Measurements from ENCODE around the gene INHBA.

The INHBA gene

DNA sequence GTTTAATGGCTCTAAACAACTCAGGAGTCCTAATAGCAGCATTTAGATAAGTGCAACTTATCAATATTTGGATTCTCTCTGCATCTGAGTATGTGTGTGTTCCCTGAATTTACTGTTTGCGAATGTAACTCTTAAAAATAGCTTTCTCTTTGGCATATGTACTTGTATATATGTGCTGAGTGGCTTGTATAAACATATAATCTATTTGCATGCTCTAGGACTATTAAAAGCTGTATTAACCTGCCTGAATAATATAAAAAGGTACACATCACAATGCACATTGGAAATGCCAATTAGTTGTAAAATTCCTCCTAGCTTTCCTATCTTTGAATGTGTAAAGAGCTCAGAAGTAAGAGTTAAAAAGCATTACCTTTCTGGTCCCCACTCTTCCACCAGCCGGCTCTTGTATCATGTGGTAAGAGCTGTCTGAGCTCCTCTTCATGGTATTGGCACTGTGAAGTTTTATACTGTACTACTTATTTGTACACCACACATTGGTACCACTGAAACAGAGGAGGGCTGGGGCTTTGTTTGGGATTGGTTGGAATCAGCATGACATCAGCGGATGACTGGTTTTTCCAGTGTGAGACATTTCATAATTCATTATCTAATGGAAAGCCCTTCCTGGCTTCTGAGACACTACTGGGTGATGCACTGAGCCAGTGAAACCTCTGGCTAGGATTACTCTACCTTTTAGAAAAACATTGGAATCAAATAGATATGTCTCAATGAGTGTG lies at the start of gene INHBA:
Gene INHBA (minus strand): TSS at position 456 of the 737 bp plus-strand sequence. CDS start 2,716 bp downstream, outside the sequence.
- DNase-seq = peak; percentile 74

DNA sequence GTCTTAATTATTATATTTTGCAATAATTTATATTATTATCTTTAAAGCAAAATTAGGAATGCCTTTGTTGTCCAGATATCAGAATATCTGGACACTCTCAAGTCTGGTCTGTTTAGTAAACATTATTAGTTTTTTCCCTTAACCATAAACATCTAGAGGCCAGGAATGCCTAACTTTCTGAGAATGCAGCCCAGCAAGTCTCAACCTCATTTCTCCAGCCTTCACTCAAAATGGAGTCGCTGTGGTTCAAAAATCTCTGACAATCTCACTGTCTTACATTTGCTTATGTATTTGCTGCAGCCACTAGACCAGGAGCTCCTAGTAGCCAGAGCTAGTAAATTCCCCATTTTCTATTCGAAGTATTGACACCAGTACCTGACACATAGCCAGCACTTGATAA lies 49.7 kb upstream of the INHBA start:
- DNase-seq = no peak

DNA sequence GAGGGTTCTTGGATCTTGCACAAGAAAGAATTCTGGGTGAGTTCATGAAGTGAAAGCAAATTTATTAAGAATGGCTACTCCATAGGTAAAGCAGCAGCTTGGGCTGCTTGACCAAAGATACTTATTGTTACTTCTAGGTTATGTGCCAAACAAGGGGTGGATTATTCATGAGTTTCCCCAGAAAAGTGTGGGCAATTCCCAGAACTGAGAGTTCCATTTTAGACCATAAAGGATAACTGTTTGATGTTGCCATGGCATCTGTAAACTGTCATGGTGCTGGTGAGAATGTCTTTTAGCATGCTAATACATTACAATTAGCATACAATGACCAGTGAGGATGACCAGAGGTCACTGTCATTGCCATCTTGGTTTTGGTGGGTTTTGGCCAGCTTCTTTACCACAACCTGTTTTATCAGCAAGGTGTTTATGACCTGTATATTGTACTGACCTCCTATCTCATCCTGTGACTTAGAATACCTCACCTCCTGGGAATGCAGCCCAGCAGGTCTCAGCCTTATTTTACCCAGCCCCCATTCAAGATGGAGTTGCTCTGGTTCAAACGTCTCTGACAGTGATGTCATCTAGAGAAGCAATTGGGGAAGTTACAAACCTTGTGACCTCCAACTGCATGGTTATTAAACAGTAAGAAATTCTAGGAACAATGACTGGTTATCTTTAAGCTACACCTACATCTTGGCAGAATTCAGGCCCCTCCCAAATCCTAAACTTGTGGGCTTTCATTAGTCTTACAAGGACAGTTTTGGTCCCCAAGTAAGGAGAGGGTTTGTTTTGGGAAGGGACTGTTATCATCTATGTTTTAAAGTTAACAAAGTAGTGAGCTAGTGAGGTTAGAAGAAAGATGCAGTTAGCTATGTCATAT lies 48.0 kb upstream of the INHBA start:
- DNase-seq = no peak

DNA sequence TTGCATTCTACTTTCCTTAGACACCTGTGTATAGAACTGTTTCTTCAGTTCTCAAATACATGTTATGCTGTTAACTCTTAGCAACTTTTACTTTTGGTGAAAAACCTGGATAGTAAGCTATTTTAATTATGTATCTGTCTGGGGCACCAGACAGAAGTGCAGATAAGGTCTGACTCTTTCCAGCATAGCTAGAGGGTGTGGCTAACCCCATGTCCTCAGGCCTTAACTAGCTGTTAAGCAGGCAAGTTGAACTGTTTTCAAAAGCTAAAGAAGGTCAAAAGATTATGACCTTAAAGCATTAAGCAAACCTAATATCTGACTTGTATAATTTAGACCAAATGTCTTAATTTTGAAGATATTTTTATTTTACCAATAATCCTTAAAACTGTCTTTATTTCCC lies 45.1 kb upstream of the INHBA start:
- DNase-seq = no peak

DNA sequence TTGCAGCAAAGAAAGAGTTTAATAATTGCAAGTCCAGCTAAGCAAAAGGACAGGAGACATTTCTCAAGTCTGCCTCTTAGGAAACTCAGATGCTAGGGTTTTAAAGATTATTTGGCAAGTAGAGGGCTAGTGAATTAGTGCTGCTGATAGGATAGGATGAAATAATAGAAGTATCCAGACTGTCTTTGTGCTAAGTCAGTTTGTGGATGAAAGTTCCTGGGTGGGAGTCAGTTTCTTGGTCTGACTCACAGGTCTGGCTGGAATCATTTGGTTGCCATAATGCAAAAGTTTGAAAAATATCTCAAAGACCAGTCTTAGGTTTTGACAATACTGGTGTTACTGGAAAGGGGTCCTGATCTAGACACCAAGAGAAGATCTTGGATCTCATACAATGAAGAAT lies 42.6 kb upstream of the INHBA start:
- DNase-seq = no peak

DNA sequence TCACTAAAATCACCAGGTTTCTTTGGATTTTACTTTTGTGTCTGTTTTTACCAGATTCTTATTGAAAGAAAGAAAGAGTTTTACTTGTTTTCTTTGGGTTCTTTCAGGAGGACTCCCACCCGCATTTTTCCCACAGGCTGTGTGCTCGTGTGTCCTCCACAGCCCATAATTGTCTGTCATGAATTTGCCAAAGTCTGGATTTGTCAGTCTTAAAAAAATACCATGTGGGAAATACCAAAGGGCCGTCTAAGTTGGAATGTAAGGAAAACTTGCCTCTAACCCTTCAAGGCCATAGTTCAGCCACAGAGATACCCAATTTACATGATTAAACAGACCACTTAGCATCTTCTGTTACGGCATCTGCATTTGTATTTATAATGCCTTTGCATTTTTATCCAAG lies 41.3 kb upstream of the INHBA start:
- no peak for DNase-seq

DNA sequence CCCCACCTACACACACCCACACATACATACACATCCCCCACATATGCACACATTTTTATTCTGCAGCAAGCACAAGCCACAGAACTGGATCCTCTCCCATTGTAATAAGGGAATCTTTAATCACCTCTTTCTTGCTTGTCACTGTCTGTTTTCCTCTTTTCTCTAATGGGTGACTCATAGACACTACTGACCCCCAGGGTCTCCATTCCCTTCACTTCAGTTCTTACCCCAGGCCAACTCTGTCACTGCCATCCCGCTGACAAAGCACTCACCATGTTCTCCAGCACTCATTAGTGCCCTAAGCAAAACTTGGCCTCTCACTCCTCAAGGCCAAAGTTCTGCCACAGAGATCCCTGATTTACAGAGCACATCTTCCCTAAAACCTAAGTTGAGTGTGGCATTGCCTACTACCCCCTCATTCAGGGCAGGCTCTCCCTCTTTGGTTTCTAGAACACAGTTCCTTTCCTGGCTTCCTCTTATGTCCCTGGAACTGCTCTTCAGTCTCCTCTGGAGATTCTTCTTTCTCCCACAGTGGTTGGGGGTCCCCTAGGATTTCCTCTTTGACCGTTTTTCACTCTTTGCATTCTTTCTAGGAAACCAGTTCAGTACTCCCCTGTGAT lies 39.6 kb upstream of the INHBA start:
- no peak for DNase-seq

DNA sequence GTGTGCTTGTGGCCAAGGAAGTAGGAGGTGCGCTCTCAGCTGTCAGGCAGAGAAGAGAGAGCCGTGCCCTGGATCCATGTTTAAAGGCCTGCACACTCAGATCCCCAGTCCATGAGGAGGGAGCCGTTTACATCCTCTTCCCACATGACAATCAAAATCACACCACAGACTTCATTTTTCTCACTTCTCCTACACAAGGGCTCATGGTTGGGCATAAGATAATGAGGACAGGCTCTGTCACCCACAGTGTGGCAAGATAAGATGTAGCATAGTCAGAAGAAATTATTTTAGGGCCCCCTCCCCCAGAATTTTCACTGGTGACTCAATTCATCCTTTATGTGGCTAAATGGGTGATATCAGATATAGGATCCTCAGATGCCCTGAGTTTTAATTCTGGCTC lies 35.9 kb upstream of the INHBA start:
- DNase-seq = no peak

DNA sequence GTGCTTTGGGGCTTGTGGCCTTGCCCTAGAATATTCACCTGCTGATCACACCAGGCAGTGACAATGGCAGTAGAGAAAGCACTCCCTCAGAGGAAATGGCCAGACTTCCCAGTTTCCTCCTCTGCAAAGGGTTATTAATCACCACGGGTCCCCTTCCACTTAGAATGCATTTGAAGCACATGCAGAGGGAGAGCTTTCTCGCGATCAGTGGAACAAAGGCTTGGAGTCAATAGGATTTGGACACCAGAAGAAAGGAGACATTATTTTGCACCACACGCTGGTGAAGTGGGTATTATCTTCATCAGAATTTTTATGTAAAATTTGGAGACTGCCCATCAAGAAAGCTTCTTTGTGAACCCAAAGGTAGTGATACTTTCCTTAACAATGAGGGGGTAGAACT lies 35.4 kb upstream of the INHBA start:
- DNase-seq = no peak

DNA sequence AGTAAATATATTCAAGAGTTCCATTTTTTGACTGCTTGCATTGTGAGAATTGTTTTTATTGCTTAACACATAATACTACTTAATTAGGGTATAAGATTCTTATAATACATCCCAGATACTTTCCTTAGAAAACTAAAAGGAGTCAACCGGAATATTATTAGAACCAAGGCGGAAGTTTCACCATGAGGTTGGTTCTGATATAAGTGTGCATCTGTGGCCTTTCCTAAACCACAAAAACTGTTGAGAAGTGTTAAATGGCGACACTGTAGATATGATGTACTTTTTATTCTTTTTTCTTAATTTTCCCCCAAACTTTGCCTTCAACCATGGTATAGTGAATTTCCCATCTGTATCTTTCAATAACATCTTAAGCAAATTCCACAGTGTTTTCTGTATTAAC lies 32.3 kb upstream of the INHBA start:
- DNase-seq = no peak

DNA sequence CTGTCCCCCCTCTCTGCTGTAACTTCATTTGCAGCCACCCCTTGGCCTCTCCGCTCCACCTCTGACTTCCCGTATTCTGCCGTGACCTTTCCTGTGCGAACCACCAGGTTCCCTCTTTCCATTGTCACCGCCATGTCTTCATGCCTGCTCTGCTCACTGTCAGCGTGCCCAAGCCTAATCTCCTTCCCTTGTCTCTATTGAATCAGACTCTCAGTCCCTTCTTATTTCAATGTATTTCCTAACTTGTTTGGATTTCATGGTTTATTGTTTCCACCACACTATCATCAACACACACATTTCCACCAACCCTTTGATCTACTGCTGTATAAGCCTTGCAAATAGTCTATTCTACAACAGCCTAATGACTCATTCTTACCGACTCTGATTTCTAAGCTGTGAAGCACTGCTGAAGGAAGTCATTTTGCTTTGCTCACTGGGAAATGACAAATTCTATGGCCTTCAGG lies 30.0 kb upstream of the INHBA start:
- no peak for DNase-seq

DNA sequence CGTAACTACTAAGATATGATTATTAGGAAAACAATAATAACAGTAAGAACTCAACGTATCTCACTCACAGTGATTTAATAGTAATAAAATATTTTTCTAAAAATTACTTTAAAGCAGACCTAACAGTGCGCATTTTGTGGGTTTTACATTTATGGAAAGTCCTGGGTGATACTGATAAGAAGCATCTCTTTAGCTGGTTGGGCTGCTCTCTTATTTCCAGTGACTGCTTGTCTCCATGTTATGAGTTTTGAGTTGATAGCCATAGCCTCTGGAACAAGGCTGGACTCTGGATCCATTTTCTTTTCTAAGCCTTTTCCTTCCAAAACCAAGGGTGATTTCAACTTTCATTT lies 29.5 kb upstream of the INHBA start:
- DNase-seq = no peak

DNA sequence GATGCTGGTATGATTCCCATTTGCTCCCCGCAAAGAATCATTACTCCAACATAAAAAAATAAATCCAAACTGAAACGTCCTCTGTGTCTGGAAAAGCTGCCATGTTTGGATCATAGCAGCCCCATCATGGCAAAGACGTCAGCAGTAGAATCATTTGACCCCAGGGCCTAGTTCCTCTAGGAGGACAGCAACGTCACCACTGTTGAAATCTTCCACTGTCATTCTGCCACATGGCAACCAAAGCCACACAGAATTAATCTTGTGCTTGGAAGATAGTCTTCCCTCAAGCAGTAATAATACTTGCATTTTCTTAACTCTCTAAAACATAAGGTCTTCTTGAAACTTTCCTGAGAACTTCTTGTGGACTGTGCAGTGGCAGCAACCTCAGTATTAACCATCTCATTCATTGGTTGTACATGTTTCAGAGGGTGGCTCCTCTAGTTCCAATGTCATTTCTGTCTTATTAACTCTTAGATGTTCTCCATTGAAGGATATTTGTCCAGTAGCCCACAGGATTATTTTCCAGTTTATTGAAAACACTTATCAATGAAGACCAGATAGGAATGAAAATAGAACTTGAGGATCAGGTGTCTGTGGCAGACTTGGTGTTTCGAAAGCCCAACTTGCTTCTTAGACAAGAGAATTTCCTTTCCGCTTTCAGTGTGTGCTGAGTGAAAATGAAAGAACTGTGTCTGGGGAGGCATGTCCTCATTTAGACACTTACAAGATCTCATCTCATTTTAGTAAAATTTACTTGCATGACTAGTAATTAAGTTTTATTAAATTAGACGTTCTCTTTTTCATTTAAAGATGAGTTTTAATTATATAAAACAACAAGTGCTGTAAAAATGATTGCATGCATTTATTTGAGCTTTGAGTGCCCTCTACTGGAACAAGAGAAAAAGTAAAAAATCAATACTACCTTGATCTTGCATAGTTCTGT lies 28.9 kb upstream of the INHBA start:
- peak; percentile 21 for DNase-seq

DNA sequence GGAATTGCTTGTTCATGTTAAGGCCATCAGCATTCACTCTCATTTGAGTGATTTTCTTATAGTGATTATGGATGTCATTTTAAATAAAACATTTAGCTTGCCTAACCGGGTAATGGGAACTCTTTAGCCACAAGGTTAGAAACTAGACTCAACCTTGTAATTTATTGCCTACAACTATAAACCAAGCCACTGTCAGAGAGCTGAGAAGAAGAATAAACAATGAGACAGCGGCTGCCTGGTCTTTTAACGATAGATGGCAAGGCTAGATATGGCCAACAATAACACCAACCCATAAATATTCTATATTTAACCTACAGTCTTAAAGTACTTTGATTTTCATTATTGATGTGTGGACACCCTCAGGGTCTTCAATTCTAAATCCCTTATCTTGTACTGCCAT lies 27.8 kb upstream of the INHBA start:
- DNase-seq = no peak

DNA sequence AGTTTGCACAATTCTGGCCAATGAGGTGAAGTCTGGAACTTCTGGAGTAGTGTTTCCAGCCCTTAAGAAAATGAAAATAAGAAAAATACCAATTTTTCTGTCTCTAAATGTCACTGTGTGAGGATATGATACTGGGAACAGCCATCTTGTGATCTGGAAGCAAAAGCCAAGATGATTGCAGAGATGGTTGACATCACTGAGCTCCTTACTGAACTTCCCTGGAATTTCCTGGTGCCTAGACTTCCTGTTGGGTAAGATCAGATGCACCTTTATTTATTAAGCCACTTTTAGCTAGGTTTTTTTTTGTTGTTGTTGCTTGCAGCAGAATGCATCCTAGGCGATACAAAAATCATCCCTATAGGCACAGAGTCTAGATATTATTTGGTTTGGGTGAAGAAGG lies 27.3 kb upstream of the INHBA start:
- DNase-seq = peak; percentile 18

DNA sequence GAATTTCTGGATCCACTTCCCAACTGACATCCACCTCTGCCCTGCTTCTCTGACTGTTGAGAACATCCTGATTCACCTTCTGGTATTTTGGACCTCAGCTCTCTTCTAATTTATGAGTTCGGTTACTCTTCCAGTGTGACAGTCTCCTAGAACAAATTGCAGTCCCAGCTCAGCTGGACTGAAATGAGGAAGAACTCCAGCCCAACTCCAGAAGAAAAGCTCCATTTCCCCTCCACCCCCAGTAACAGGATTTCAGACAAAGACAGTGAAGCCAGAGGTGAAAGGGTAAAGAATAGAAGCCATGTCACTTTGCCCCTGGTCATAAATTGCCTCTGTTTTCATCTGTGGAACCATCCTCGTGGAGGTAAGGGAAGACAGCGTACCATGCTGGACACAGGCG lies 26.2 kb upstream of the INHBA start:
- DNase-seq = no peak

DNA sequence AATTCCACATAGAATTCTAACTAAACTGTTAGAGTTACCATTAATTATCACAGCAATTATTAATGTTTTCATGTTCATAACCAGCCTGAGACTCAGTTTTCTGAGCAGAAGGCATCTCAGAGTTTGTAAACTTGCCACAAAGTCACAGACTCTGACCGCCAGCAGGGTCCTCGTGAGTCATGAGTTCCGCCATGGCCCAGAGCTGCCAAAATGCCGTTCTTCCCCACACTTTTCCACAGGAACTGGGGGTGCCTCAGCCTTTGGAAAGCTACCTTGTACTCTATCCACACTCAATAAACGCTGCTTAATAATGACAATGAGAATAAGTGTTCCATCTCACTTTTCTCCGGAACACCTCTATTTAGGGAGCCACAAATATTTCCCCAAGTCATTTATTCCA lies 22.1 kb upstream of the INHBA start:
- no peak for DNase-seq

DNA sequence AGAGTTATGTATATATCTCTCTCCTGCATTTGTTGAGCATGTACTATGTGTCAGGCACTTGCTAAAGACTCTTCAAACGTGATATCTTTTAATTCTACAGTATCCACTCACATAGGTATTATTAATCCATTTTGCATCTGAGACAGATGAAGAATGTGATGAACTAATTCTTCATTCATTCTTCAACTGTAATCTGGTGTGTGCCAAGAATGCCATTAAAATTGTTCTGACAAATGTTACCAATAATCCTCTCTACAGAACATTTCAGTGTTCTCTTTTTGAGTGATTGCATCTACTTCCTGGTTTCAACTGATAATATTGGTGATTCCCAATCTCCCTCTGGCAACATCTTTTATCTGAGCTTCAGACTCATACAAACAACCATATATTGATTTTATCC lies 18.0 kb upstream of the INHBA start:
- no peak for DNase-seq

DNA sequence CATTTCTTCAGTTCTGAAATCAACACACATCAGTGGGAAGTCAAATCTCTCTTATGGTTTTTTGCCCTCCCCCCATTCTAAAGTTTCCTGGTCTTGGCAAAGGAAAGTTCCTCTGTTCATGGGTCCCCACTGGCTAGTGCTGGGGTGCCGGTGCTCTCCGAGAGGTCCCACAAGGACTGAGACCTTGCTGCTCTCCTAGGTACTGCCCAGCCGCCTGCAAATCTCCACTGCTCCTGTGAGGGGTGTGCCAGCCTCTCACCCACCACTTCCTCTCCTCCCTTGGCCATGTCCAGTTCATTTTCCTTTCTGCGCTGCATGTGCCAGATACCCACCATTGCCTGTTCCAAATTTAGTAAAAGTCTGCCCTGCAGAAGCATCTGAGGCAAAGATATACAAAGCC lies 17.2 kb upstream of the INHBA start:
- DNase-seq = no peak

DNA sequence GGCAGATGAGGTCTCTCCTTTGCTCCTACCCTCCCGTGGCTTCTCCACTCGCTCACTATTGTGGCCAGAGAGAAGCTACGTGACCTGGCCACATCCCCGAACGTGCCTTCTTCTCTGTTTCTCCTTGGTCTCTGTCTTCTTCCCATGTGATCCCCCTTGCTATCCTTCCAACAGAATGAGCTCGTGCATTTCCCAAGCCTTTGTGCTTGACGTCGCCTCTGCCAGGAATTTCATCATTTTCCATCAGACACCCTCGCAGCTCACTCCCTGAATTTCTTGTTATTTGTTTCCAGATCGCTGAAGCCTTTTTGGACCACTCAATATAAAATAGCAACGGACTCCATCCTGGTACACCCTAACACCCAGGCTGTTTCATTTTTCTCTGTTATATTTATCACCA lies 13.8 kb upstream of the INHBA start:
- no peak for DNase-seq

DNA sequence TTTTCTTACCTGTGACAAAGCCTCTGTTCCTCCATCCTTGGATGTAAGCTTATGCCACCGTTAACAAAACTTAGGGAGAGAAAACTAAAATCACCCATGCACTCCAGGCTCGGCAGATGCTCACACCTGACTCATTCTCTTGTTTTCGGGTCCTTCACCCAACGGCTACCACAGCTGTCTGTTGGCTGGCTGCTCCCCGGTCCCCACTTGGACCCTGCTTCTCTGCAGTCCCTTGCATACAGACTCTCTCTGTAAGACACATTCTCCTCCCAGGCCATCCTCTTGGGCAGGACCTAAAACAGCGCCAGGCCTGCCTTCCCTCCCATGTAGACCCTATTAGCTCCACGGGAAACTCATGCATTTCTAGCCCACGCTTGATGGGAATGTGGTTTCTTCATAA lies 12.1 kb upstream of the INHBA start:
- no peak for DNase-seq

DNA sequence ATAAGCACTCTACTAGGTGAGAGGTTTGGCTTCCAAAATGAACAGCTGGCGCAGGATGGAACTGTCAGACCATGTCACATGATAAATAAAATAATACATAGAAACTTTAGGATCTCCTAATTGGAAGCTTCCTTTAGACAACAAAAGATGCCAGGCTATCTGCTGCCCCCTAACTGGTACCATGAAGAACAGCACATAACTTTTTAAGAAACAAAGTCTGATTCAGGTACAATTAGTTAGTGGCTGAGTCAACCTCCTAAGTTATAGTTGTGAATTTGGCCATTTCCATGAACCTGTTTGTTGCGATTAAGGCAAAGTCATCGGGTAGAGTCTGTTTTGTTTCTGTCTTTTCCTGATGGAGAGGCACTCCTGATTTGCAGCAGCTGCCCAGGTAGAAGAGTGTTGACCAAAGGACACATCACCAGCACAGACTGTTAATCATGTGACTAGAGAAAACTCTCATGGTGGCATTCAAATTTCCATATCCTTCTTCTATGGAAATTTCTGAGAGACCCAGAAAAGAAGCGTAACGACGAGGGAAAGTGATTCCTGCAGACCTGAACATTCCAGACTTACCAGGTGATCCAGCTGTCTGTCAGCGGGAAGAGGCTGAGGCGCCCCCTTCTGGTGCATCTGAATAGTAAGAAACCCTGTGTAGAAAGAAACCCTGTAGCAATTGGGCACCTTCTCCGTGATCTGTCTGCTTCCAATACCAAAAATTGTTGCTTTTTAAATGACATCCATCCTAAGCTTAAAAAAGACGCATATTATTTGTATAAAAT lies 8.6 kb upstream of the INHBA start:
- DNase-seq = peak; percentile 33

Measured in EL (cell line).